ENCODE results near the gene BDKRB1. TPM values are rescaled to one million over a fixed set of nuclear protein-coding genes. Genes with fewer than 3 reads are reported as not detected.

BDKRB1 gene
- total RNA-seq, 2 experiments from 2014 or later = not detected

DNA sequence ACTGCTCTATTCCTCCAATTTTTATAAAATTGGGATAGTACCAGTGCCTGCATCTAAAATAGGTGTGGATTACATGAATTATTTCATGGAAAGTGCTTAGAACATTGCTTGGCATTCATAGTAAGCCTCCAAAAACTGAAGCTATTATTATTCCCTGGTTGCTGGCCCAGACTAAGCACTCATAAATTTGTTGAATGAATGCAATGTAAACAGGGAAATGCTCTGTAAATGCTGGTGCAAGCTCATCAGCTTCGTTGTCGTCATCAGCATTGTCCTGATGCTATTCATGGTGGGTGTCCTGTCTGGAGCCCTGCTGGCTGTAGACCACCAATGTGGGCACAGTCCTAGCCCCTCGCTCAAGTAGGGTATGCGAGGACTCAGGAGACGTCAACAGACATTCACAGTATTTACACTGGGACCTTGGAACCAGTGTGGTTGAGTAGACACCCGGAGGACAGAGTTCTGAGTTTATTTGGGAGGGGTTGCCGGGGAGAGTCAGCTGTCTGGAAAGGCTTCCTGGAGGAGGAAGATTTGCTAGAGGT, 34.8 kb upstream of the BDKRB1 start:
- Mint-ChIP-seq H3K4me3 (no peak overlapping the region), H3K36me3 (ENCODE audit: low read depth) (no peaks in the 10 kb centered on the region), H3K9me3 (ENCODE audit: low read depth) (no peaks in the 10 kb centered on the region), H3K27me3 (peaks cover 4% of the 10 kb centered on the region), H3K27ac (no peak overlapping the region), H3K4me1 (no peaks in the 10 kb centered on the region)
- ChIA-PET POLR2A (no interaction called here), CTCF (no interaction called here)
- DNase-seq (no peak), ATAC-seq (no peak)
- intact Hi-C loops (cut with DNase I, micrococcal nuclease) = no loop called here

DNA sequence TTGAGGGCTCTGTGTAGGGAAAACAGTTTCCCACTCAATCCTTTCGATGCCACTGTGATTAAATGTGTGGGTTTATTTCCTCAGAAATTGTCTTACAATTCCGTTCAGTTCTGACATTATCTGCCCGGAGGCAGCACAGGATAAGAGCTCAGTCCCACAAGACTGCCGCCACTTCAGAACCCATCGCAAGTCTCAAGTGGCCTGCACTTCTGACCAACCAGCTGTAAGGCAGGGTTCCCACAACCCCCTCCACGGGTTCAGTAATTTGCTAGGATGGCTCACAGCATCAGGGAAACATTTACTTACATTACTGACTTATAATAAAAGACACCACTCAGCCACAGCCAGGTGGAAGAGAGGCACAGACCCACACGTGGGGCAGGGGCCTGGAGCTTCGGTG, 34.2 kb upstream of the BDKRB1 start:
- H3K4me3 Mint-ChIP-seq = no peak overlapping the region
- ChIA-PET POLR2A (no interaction called here), CTCF (no interaction called here)
- no peak overlapping the region for H3K27ac Mint-ChIP-seq
- no peaks in the 10 kb centered on the region for H3K9me3 Mint-ChIP-seq (ENCODE audit: low read depth)
- no peaks in the 10 kb centered on the region for H3K4me1 Mint-ChIP-seq
- intact Hi-C loops (cut with DNase I, micrococcal nuclease) = no loop called here
- H3K36me3 Mint-ChIP-seq (ENCODE audit: low read depth) = no peaks in the 10 kb centered on the region
- peaks cover 4% of the 10 kb centered on the region for H3K27me3 Mint-ChIP-seq
- DNase-seq (no peak), ATAC-seq (no peak)

DNA sequence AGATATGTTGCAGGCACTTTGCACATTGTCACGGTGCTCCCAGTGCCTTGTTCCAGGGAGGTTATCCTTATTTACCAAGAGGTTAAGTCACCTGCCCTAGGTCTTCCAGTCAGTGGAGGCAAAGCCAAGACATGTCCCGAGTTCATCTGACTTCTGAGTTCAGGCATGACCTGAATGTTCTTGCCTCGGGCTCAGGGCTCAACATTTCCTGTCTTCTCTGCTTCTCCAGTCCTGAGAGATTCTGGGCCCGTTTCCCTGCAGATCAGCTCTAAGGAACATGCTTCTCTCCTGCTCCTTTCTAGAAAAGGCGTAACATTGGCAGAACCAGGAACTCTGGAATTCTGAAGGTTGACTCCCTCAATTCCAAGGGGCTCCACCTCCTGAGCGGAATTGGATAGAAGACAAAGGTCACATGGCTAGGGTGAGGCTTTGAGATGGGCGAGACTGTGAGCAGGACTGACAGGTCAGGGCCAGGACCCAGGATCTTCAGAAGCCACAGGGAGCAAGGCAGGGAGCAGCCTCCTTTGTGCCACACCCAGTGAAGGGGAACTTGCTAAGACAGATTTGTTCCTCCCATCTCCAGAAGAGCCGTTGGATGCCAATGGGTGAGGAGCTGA, 31.4 kb upstream of the BDKRB1 start:
- H3K9me3 Mint-ChIP-seq (ENCODE audit: low read depth) = no peaks in the 10 kb centered on the region
- H3K4me1 Mint-ChIP-seq = no peaks in the 10 kb centered on the region
- ATAC-seq = no peak
- peaks cover 4% of the 10 kb centered on the region for H3K27me3 Mint-ChIP-seq
- no peaks in the 10 kb centered on the region for H3K36me3 Mint-ChIP-seq (ENCODE audit: low read depth)
- no peak for DNase-seq
- H3K4me3 Mint-ChIP-seq = no peak overlapping the region
- intact Hi-C loops (cut with DNase I, micrococcal nuclease) = no loop called here
- no peak overlapping the region for H3K27ac Mint-ChIP-seq
- CTCF ChIA-PET = no interaction called here
- POLR2A ChIA-PET = no interaction called here

DNA sequence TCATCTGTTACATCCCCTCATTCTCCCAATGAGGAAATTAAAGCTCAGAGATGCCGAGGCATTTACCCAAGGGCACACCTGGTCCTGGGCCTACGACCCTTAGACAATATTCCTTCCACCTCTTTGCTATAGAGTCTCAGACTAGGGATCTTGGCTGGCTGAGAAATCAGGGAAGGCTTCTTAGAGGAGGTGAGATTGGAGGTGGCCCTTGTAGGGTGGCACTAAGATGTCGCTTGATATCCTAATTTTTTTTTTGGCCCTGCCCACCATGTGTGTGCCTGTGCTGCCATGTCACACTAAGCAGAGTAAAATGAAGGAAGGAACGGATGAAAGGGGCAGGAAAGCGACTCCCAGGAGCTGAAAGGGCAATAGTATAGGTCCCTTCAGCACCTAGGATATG, 30.8 kb upstream of the BDKRB1 start:
- ChIA-PET CTCF (no interaction called here), POLR2A (no interaction called here)
- Mint-ChIP-seq H3K4me3 (no peak overlapping the region), H3K4me1 (no peaks in the 10 kb centered on the region), H3K27me3 (peaks cover 4% of the 10 kb centered on the region), H3K9me3 (ENCODE audit: low read depth) (no peaks in the 10 kb centered on the region), H3K36me3 (ENCODE audit: low read depth) (no peaks in the 10 kb centered on the region), H3K27ac (no peak overlapping the region)
- intact Hi-C loops (cut with DNase I, micrococcal nuclease) = no loop called here
- no peak for ATAC-seq
- no peak for DNase-seq

DNA sequence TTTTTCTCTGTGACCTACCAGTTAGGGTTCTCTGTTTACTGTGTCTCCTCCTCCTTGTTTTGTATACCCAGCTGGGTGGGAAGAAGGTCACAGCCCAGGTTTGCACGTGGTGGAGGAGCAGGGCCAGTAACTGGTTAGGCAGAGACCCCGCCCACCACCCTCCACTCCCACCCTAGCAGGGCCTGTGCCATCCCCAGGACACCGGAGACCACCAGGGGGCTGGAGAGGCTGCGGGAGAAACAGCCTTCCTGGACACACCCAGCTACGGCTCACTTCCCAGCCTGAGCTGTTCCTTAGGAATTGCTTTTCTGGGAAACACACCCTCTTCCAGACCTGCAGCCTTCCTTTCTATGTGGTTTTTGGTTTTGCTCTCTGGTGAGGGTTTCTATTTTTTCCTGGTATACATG, 30.3 kb upstream of the BDKRB1 start:
- H3K9me3 Mint-ChIP-seq (ENCODE audit: low read depth) = no peaks in the 10 kb centered on the region
- H3K27me3 Mint-ChIP-seq = peaks cover under 1% of the 10 kb centered on the region
- no peaks in the 10 kb centered on the region for H3K4me1 Mint-ChIP-seq
- DNase-seq = no peak
- no peak overlapping the region for H3K27ac Mint-ChIP-seq
- no peak overlapping the region for H3K4me3 Mint-ChIP-seq
- H3K36me3 Mint-ChIP-seq (ENCODE audit: low read depth) = no peaks in the 10 kb centered on the region
- POLR2A ChIA-PET = no interaction called here
- CTCF ChIA-PET = no interaction called here
- no peak for ATAC-seq
- intact Hi-C loops (cut with DNase I, micrococcal nuclease) = no loop called here

DNA sequence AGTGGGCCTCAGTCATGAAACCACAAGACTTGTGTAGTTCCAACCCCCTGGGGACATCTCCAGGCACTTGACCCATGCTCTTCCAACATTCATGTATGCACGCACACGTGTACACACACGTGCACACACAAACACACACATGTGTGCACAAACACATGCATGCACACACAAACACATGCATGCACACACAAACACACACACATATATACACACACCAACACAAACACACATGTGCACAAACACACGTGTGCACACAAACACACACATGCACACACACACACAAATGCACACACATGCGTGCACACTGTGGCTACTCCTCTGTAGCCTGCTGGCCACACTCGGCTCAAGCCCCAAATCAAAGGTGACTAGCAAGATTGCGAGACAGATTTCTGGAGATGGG, 28.6 kb upstream of the BDKRB1 start:
- ChIA-PET CTCF (interaction anchor here (1.1 kb wide), 1 partner anchor 47 kb away, joined by 5 read pairs; no protein-coding TSS in a partner anchor), POLR2A (no interaction called here)
- Mint-ChIP-seq H3K27ac (no peak overlapping the region), H3K36me3 (ENCODE audit: low read depth) (no peaks in the 10 kb centered on the region), H3K4me1 (no peaks in the 10 kb centered on the region), H3K27me3 (no peaks in the 10 kb centered on the region), H3K4me3 (no peak overlapping the region), H3K9me3 (ENCODE audit: low read depth) (no peaks in the 10 kb centered on the region)
- DNase-seq (no peak), ATAC-seq (no peak)
- intact Hi-C loops (cut with DNase I, micrococcal nuclease) = no loop called here

DNA sequence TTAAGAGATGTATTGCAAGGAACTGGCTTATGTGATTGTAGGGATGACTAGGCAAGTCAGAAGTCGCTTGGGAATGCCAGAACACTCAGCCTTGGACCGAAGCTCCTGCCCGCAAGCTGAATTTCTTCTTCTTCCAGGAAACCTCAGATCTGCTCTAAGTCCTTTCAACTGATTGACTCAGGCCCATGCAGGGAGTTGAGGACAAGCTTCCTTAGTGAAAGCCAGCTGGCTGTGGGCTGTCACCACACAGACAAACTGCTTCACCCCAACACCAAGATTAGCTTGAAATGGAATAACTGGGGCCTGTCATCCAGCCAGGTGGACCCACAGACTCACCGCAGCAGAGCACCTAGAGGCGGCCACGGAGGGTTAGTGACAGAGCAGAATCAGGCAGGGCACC, 26.7 kb upstream of the BDKRB1 start:
- Mint-ChIP-seq H3K27ac (no peak overlapping the region), H3K4me1 (no peaks in the 10 kb centered on the region), H3K4me3 (no peak overlapping the region), H3K9me3 (ENCODE audit: low read depth) (no peaks in the 10 kb centered on the region), H3K36me3 (ENCODE audit: low read depth) (no peaks in the 10 kb centered on the region), H3K27me3 (no peaks in the 10 kb centered on the region)
- intact Hi-C loops (cut with DNase I, micrococcal nuclease) = no loop called here
- ChIA-PET POLR2A (no interaction called here), CTCF (no interaction called here)
- DNase-seq (no peak), ATAC-seq (no peak)

DNA sequence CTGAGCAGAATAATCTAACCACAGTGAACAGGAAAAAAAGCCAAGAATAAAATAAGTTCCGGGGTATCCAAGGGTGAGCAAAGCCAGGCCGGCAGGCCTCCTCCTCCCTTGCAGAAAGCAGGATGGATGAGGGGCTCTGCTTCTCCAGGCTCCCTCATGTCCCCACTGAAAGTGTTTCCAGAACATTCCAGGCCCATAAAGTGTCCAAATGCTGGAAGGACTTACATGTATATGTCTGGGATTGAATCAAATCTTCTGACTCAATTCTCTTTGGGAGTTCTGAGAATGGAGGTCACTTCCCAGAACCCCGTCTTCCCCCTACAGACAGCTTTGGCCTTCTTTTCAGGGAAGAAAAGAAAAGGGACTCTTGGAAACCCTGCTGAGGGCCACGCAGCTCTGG, 25.0 kb upstream of the BDKRB1 start:
- no peak for ATAC-seq

DNA sequence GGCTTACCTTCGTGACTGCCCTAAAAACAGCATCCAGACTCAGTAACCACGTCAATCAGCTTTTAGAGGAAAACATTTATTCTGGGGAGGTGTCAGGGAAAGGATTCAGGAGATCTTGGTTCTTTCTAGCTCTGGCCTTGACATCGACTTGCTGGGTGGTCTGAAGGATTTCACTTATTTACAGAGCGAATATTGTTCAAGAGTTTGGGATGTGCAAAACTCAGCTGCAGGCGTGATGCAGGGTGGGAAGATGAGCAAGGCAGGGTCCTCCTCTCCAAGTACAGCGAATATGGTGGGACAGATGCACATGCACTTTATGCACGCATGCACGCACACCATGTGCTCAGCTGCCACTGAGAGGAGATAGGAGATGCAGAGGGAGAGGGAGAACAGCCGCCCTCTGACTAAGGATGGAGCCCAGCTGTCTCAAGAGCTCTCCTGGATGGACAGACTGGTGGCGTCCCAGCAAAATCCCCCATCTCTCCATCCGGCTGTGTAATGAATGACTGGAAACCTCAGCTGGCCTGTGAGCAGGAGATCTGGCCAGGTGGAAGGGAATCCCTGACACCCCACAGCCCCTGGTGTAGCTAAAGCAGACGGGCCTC, 24.4 kb upstream of the BDKRB1 start:
- H3K4me1 Mint-ChIP-seq = no peaks in the 10 kb centered on the region

More for the DNA sequence above, 25.0 kb upstream of the BDKRB1 start:
- ChIA-PET POLR2A (no interaction called here), CTCF (no interaction called here)
- no peak for DNase-seq
- Mint-ChIP-seq H3K4me1 (no peaks in the 10 kb centered on the region), H3K27me3 (no peaks in the 10 kb centered on the region), H3K27ac (no peak overlapping the region), H3K9me3 (ENCODE audit: low read depth) (no peaks in the 10 kb centered on the region), H3K4me3 (no peak overlapping the region), H3K36me3 (ENCODE audit: low read depth) (no peaks in the 10 kb centered on the region)
- intact Hi-C loops (cut with DNase I, micrococcal nuclease) = no loop called here

DNA sequence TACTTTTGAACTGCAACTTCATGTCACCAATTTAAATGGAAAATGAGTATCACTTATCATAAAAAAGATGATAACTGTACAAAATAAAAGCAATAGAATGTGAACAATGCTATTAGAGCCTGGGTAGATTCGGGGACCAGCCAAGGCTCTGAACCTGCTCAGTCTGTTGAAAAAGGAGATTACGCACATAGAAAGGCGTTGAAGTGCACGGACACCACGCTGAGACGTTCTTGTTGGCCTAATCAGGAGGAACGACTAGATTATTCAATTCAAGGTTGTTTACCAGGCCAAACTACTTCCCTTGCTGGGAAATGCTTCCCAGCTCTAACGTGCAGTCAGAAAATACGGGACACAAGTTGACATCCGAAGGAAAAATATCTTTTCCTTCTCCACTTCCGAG, 23.5 kb upstream of the BDKRB1 start:
- no peak overlapping the region for H3K4me3 Mint-ChIP-seq
- POLR2A ChIA-PET = no interaction called here
- ATAC-seq (no peak), DNase-seq (no peak)
- no peak overlapping the region for H3K27ac Mint-ChIP-seq
- CTCF ChIA-PET = interaction anchor here (0.6 kb wide), 1 partner anchor 39 kb away, joined by 3 read pairs; no protein-coding TSS in a partner anchor
- no peaks in the 10 kb centered on the region for H3K27me3 Mint-ChIP-seq
- no peaks in the 10 kb centered on the region for H3K4me1 Mint-ChIP-seq
- no peaks in the 10 kb centered on the region for H3K36me3 Mint-ChIP-seq (ENCODE audit: low read depth)
- intact Hi-C loops (cut with DNase I, micrococcal nuclease) = no loop called here
- no peaks in the 10 kb centered on the region for H3K9me3 Mint-ChIP-seq (ENCODE audit: low read depth)

More for the DNA sequence above, 24.4 kb upstream of the BDKRB1 start:
- no peaks in the 10 kb centered on the region for H3K36me3 Mint-ChIP-seq (ENCODE audit: low read depth)
- CTCF ChIA-PET = no interaction called here
- POLR2A ChIA-PET = no interaction called here
- no peaks in the 10 kb centered on the region for H3K9me3 Mint-ChIP-seq (ENCODE audit: low read depth)
- ATAC-seq (no peak), DNase-seq (no peak)
- H3K4me3 Mint-ChIP-seq = no peak overlapping the region
- H3K27me3 Mint-ChIP-seq = no peaks in the 10 kb centered on the region
- intact Hi-C loops (cut with DNase I, micrococcal nuclease) = no loop called here
- H3K27ac Mint-ChIP-seq = no peak overlapping the region

DNA sequence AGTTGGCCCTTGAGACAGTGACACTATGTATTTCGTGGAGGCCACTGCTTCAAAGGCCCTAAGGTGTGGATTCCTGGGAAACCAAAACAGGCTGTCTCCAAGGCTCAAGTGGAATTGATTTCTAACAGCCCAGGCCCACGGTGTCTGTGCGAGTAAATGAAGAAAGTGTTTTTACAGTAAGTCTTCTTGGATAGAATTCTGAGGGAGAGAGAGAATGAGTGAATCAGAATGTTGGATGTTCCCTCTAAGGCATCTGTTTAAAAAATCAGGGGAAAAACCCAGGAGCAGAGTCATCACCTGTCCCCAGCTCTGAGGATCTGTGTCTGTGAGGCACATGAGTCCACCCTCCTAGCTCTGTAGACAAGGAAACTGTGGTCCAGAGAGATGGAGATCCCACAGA, 22.3 kb upstream of the BDKRB1 start:
- Mint-ChIP-seq H3K27ac (no peak overlapping the region), H3K4me1 (no peaks in the 10 kb centered on the region), H3K27me3 (no peaks in the 10 kb centered on the region), H3K36me3 (ENCODE audit: low read depth) (no peaks in the 10 kb centered on the region), H3K4me3 (no peak overlapping the region), H3K9me3 (ENCODE audit: low read depth) (no peaks in the 10 kb centered on the region)
- CTCF ChIA-PET = no interaction called here
- ATAC-seq = no peak
- no peak for DNase-seq
- intact Hi-C loops (cut with DNase I, micrococcal nuclease) = no loop called here
- POLR2A ChIA-PET = no interaction called here

DNA sequence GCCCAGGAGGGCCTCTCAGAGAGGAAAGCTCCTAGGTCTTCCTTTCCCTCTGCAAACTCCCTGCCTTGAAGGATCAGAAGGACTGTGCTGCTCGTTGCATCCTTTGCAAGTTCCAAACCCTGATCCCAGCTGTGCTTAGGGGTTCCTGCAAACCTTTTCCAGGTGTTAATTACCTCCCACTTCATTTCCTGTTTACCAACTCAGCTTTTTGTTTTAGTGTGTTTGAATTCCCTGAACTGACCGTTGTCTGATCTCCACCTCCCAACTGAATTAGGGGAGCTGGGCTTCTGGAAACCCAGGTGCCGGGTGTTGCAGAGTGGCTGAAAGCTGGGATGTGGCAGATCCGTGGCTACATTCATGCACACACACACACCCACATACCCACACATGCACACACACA, 20.6 kb upstream of the BDKRB1 start:
- CTCF ChIA-PET = no interaction called here
- DNase-seq = no peak
- H3K27ac Mint-ChIP-seq = no peak overlapping the region
- no peak overlapping the region for H3K4me3 Mint-ChIP-seq
- H3K36me3 Mint-ChIP-seq (ENCODE audit: low read depth) = no peaks in the 10 kb centered on the region
- no peaks in the 10 kb centered on the region for H3K9me3 Mint-ChIP-seq (ENCODE audit: low read depth)
- ATAC-seq = no peak
- intact Hi-C loops (cut with DNase I, micrococcal nuclease) = no loop called here
- H3K27me3 Mint-ChIP-seq = no peaks in the 10 kb centered on the region
- POLR2A ChIA-PET = no interaction called here
- H3K4me1 Mint-ChIP-seq = no peaks in the 10 kb centered on the region

Data from activated CD4-positive, alpha-beta T cell treated with anti-CD3 and anti-CD28 coated beads for 36 hours (primary cell).